SK-N-SH (cell line): ENCODE data around the gene MECP2. TPM values are rescaled to one million over a fixed set of nuclear protein-coding genes. Genes with fewer than 3 reads are reported as not detected.

Experiments used
- CTCF ChIA-PET: fragments of 300-600, 350-600 bp; formaldehyde crosslinking; extraction: SDS; loops from one replicate; lab custom pipeline; 2021; lab: Yijun Ruan, JAX
- POLR2A ChIA-PET: fragments of 350-600 bp; sonication (Branson Sonifier 250); formaldehyde crosslinking; extraction: SDS; loops from one replicate; lab custom pipeline; 2020; ENCODE audit warnings: antibody characterized with exemption, inconsistent platforms; lab: Yijun Ruan, JAX
- DNase-seq: peaks from one replicate; pipeline ENCODE4 v3.0.0; 2012
- H2AFZ ChIP-seq: fragments of 200-600 bp; sonication (generic); 2 replicates; pipeline ENCODE4 v1.8.1; 2016; ENCODE audit warnings: antibody characterized with exemption, mild to moderate bottlenecking, low read depth
- H3F3A ChIP-seq: fragments of 200-600 bp; sonication (generic); replicated peaks from 2 replicates; pipeline ENCODE3; 2016; ENCODE audit warnings: antibody characterized with exemption, mild to moderate bottlenecking; ENCODE audit not compliant: insufficient read depth
- H3K27ac ChIP-seq, 2 experiments: fragments of 200-500 bp in 1 of 2; fragments of 200-600 bp in 1 of 2; sonication (Bioruptor generic) in 1 of 2; sonication (generic), shearing (Covaris generic) in 1 of 2; 2 replicates each; pipeline versions ENCODE4 v1.5.1 to v1.6.1; 2014 to 2016; ENCODE audit warnings: low read depth in 2 of 2, inconsistent platforms in 1 of 2, low read length in 1 of 2, mild to moderate bottlenecking in 1 of 2, mixed read lengths in 1 of 2
- H3K27me3 ChIP-seq: fragments of 200-600 bp; sonication (generic), shearing (Covaris generic); 2 replicates; pipeline ENCODE4 v1.6.1; 2016; ENCODE audit warnings: mixed run types; ENCODE audit not compliant: insufficient read depth
- H3K36me3 ChIP-seq, 2 experiments: fragments of 200-500 bp in 1 of 2; fragments of 200-600 bp in 1 of 2; sonication (Bioruptor generic) in 1 of 2; sonication (generic) in 1 of 2; replicated peaks in 1 of 2; 2 replicates each; pipeline versions ENCODE3 to v1.5.1; 2014 to 2016; ENCODE audit warnings: low read length in 1 of 2, mild to moderate bottlenecking in 1 of 2; ENCODE audit not compliant: insufficient read depth in 2 of 2, control insufficient read depth in 1 of 2
- H3K4me1 ChIP-seq, 2 experiments: fragments of 200-500 bp in 1 of 2; fragments of 200-600 bp in 1 of 2; sonication (Bioruptor generic) in 1 of 2; sonication (generic), shearing (Covaris generic) in 1 of 2; 2 replicates each; pipeline versions ENCODE4 v1.5.1 to v1.6.1; 2014 to 2016; ENCODE audit warnings: low read depth in 1 of 2, low read length in 1 of 2, mixed run types in 1 of 2; ENCODE audit not compliant: insufficient read depth in 2 of 2, control insufficient read depth in 1 of 2
- H3K4me2 ChIP-seq: fragments of 200-600 bp; sonication (generic), shearing (Covaris generic); 2 replicates; pipeline ENCODE4 v1.6.1; 2017; ENCODE audit warnings: mixed run types
- H3K4me3 ChIP-seq, 2 experiments: fragments of 200-500 bp in 1 of 2; fragments of 200-600 bp in 1 of 2; sonication (Bioruptor generic) in 1 of 2; sonication (generic), shearing (Covaris generic) in 1 of 2; 2 replicates each; pipeline versions ENCODE4 v1.5.1 to v1.8.1; 2014 to 2016; ENCODE audit warnings: low read depth in 2 of 2, inconsistent platforms in 1 of 2, low read length in 1 of 2, mild to moderate bottlenecking in 1 of 2, mixed read lengths in 1 of 2, moderate library complexity in 1 of 2
- H3K79me2 ChIP-seq: fragments of 200-600 bp; sonication (generic); 2 replicates; pipeline ENCODE4 v1.8.1; 2017; ENCODE audit warnings: mild to moderate bottlenecking; ENCODE audit not compliant: insufficient read depth
- H3K9ac ChIP-seq: fragments of 200-600 bp; sonication (generic); 2 replicates; pipeline ENCODE4 v1.6.1; 2017; ENCODE audit warnings: mixed run types
- H3K9me2 ChIP-seq: fragments of 200-600 bp; sonication (generic); 2 replicates; pipeline ENCODE4 v1.6.1; 2017; ENCODE audit warnings: mixed run types
- H3K9me3 ChIP-seq: fragments of 200-600 bp; sonication (generic); 2 replicates; pipeline ENCODE4 v1.6.1; 2017; ENCODE audit warnings: mixed run types, mild to moderate bottlenecking, moderate library complexity
- H4K20me1 ChIP-seq: fragments of 200-600 bp; sonication (generic); 2 replicates; pipeline ENCODE4 v1.6.1; 2017; ENCODE audit warnings: mild to moderate bottlenecking, mixed run types; ENCODE audit not compliant: insufficient read depth
- CHD2 ChIP-seq: fragments of 150-350 bp; IDR thresholded peaks from 2 replicates; pipeline ENCODE4 v1.6.1; 2018; ENCODE audit warnings: low read length; ENCODE audit not compliant: partially characterized antibody
- CTCF ChIP-seq: fragments of 200-600 bp; sonication (generic); IDR thresholded peaks from 2 replicates; pipeline ENCODE4 v1.6.1; 2017; ENCODE audit warnings: antibody characterized with exemption, mild to moderate bottlenecking, moderate library complexity
- ELF1 ChIP-seq: IDR thresholded peaks from 2 replicates; pipeline ENCODE4 v1.4.0; 2012
- EZH2phosphoT487 ChIP-seq: fragments of 200-600 bp; sonication (generic); IDR thresholded peaks from 2 replicates; pipeline ENCODE4 v1.6.1; 2017; ENCODE audit warnings: low read depth, mixed run types, mild to moderate bottlenecking, antibody characterized with exemption, moderate library complexity, borderline replicate concordance
- FOXJ3 ChIP-seq: sonication (generic); formaldehyde crosslinking; IDR thresholded peaks from 2 replicates; pipeline ENCODE4 v1.5.1; 2020; ENCODE audit warnings: mild to moderate bottlenecking, missing genetic modification reagents
- GABPA ChIP-seq: IDR thresholded peaks from 2 replicates; pipeline ENCODE4 v1.4.0; 2012; ENCODE audit warnings: low read depth, mild to moderate bottlenecking
- IRF3 ChIP-seq: fragments of 150-350 bp; IDR thresholded peaks from 2 replicates; pipeline ENCODE4 v1.6.1; 2016; ENCODE audit warnings: mild to moderate bottlenecking, low read depth, low read length
- JUND ChIP-seq: IDR thresholded peaks from 2 replicates; pipeline ENCODE4 v1.4.0; 2012
- NFIC ChIP-seq: IDR thresholded peaks from 2 replicates; pipeline ENCODE4 v1.4.0; 2012; ENCODE audit warnings: borderline replicate concordance
- NRF1 ChIP-seq: IDR thresholded peaks from 2 replicates; pipeline ENCODE4 v1.6.1; 2012; ENCODE audit warnings: low read depth, mild to moderate bottlenecking, low read length
- PBX3 ChIP-seq: IDR thresholded peaks from 2 replicates; pipeline ENCODE4; 2012
- POLR2AphosphoS5 ChIP-seq: IDR thresholded peaks from 2 replicates; pipeline ENCODE4 v1.6.1; 2012; ENCODE audit warnings: low read depth, low read length
- RAD21 ChIP-seq: IDR thresholded peaks from 2 replicates; pipeline ENCODE4 v1.6.1; 2012; ENCODE audit warnings: mild to moderate bottlenecking, low read length
- RFX5 ChIP-seq: IDR thresholded peaks from 2 replicates; pipeline ENCODE4 v1.6.1; 2012; ENCODE audit warnings: mild to moderate bottlenecking, improper control_type of control experiment, low read length
- RXRA ChIP-seq: IDR thresholded peaks from 2 replicates; pipeline ENCODE4 v1.4.0; 2012; ENCODE audit warnings: low read depth, mild to moderate bottlenecking, borderline replicate concordance
- SMC3 ChIP-seq: IDR thresholded peaks from 2 replicates; pipeline ENCODE4 v1.6.1; 2012; ENCODE audit warnings: low read depth, low read length, improper control_type of control experiment
- TCF12 ChIP-seq: IDR thresholded peaks from 2 replicates; pipeline ENCODE4 v1.4.0; 2012
- YY1 ChIP-seq: IDR thresholded peaks from 2 replicates; pipeline ENCODE4 v1.4.0; 2012; ENCODE audit warnings: low read depth, mild to moderate bottlenecking
- whole genome bisulfite sequencing: methylation state at CpG from one replicate; pipeline ENCODE4 v1.1.6; 2017; ENCODE audit warnings: low lambda C conversion rate; 5-methylcytosine and 5-hydroxymethylcytosine counted together
- polyA plus RNA-seq, 3 experiments: library from polyadenylated mRNA; depleted of rRNA; stranded (reverse); fragments of >200 nt; gene quantifications; 2 replicates each; pipeline ENCODE4 v1.2.3, GENCODE V29; 2012
- TF ChIP-seq, protein P1 (sequence below): IDR thresholded peaks from 2 replicates; pipeline ENCODE4 v1.4.0; 2012; ENCODE audit warnings: low read depth

Gene MECP2
- polyA plus RNA-seq, 1 of the 3 experiments (the other 2 are of a cell fraction), result 8.2 TPM

GRCh38 chrX:154051201-154051810, 46.2 kb downstream of the MECP2 start:
- CTCF ChIA-PET, result interaction anchor here (0.8 to 8.9 kb wide), 13 partner anchors 8 to 104 kb away, joined by 3 to 89 read pairs (median 4); no protein-coding TSS in a partner anchor
- Histone ChIP-seq H3F3A (peaks cover 15% of the 10 kb centered on the region), H3K9me2 (no peaks in the 10 kb centered on the region), H3K4me3 (no peak overlapping the region), H3K9me3 (no peaks in the 10 kb centered on the region)
- TF ChIP-seq FOXJ3 (CRISPR knock-in tag), result no peak
- no peak for TF ChIP-seq EZH2phosphoT487
- peak; percentile 63 for TF ChIP-seq RAD21
- no peak for TF ChIP-seq RXRA
- TF ChIP-seq CHD2, result no peak
- TF ChIP-seq CTCF, result peak; percentile 85
- no peak for TF ChIP-seq NRF1
- no peak for TF ChIP-seq YY1
- TF ChIP-seq SMC3, result peak; percentile 51
- no peak for TF ChIP-seq GABPA
- TF ChIP-seq, protein P1, sequence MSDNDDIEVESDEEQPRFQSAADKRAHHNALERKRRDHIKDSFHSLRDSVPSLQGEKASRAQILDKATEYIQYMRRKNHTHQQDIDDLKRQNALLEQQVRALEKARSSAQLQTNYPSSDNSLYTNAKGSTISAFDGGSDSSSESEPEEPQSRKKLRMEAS, result no peak
- TF ChIP-seq RFX5, result no peak
- TF ChIP-seq TCF12, result no peak
- TF ChIP-seq, all 33 proteins: peak for 3
- H3K27me3 ChIP-seq, result no peaks in the 10 kb centered on the region; the same call in 1 of the 2 replicates
- no peaks in the 10 kb centered on the region for H3K36me3 ChIP-seq
- H3K4me2 ChIP-seq, result no peak overlapping the region
- peaks cover 10 to 14% of the 10 kb centered on the region in 2 experiments; a peak in 3 of 4 replicates for H3K4me1 ChIP-seq
- H3K79me2 ChIP-seq, result peaks cover 60% of the 10 kb centered on the region
- POLR2A ChIA-PET, result no interaction called here
- no peak overlapping the region for H3K27ac ChIP-seq
- H2AFZ ChIP-seq, result no peak overlapping the region
- H4K20me1 ChIP-seq, result peaks cover 22% of the 10 kb centered on the region
- WGBS, result 26% methylated on average over 8 of the region's 8 CpGs
- peak; percentile 70 for DNase-seq
- H3K9ac ChIP-seq, result no peak overlapping the region

DNA sequence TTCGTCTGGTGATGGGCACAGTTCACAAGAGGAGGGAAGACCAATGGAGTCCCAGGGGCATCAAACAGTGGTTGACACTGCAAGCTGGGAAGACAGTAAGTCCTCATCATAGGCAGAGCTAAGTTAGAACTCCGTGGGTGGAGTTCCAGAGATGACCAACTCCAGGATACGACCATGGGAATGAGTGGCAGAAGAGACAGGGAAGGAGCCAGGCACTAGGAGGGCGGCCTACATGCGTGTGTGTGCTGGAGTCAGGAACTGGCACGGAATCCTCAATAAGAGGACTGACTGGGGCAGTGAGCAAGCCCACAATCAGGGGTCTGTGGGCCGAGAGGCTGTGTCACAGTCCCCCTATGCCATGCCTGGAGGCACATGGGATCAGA, 47.4 kb downstream of the MECP2 start:
- no peak overlapping the region for H3K4me2 ChIP-seq
- ChIA-PET CTCF (interaction anchor here (0.8 to 8.9 kb wide), 5 partner anchors 9 to 38 kb away, joined by 3 to 89 read pairs (median 4); no protein-coding TSS in a partner anchor), POLR2A (no interaction called here)
- no peak overlapping the region for H3K4me3 ChIP-seq
- peaks cover 20% of the 10 kb centered on the region for H3F3A ChIP-seq
- TF ChIP-seq, protein P1, result no peak
- TF ChIP-seq YY1 (no peak), IRF3 (no peak), EZH2phosphoT487 (no peak), NFIC (no peak), JUND (no peak), ELF1 (no peak), POLR2AphosphoS5 (no peak), GABPA (no peak), PBX3 (no peak), CHD2 (no peak)
- H3K9ac ChIP-seq, result no peak overlapping the region
- whole genome bisulfite sequencing, result 49% methylated on average over 7 of the region's 7 CpGs
- no peak overlapping the region for H2AFZ ChIP-seq
- H3K27me3 ChIP-seq, result no peaks in the 10 kb centered on the region; the same call in 1 of the 2 replicates
- DNase-seq, result no peak
- H3K9me2 ChIP-seq, result no peaks in the 10 kb centered on the region
- H3K9me3 ChIP-seq, result no peaks in the 10 kb centered on the region
- H3K79me2 ChIP-seq, result peaks cover 62% of the 10 kb centered on the region
- peaks cover 19% of the 10 kb centered on the region; the same call in 1 of the 2 replicates for H4K20me1 ChIP-seq
- peaks cover 13 to 18% of the 10 kb centered on the region in 2 experiments; a peak in 3 of 4 replicates for H3K4me1 ChIP-seq
- H3K36me3 ChIP-seq, result no peaks in the 10 kb centered on the region
- no peak overlapping the region for H3K27ac ChIP-seq
